Endothelial cell of umbilical vein (primary cell): Measurements from ENCODE around the gene DNAJC7. TPM values are rescaled to one million over a fixed set of nuclear protein-coding genes. Genes with fewer than 3 reads are reported as not detected.

Source experiments
- BruUV-seq: library from RNA; stranded (reverse); fragments of 400-500 nt; replicated peaks from 2 replicates; lab custom pipeline; 2021; lab: Mats Ljungman, UMichigan
- CTCF ChIA-PET: fragments of 300-600, 350-600 bp; sonication (Branson Sonifier 250); formaldehyde crosslinking; loops from one replicate; lab custom pipeline; 2021; ENCODE audit warnings: antibody characterized with exemption, inconsistent platforms; lab: Charles Lee
- POLR2A ChIA-PET: fragments of 300-600, 350-600 bp; sonication (Branson Sonifier 250); formaldehyde crosslinking; loops from one replicate; lab custom pipeline; 2021; ENCODE audit warnings: antibody characterized with exemption, inconsistent platforms; lab: Charles Lee
- DNase-seq: peaks from one replicate; pipeline ENCODE4 v3.0.0-alpha.2; 2011; ENCODE audit warnings: low read depth, low spot score
- FAIRE-seq: peaks from 2 replicates; lab custom pipeline; 2011; peaks lifted over from hg19 to GRCh38; lab: Jason Lieb, UNC
- H2AFZ ChIP-seq: 2 replicates; pipeline ENCODE4 v1.6.0; 2012; ENCODE audit warnings: low read depth, low read length, control low read depth, inconsistent platforms
- H3K27ac ChIP-seq: 2 replicates; pipeline ENCODE4 v1.5.1; 2011; ENCODE audit warnings: low read depth, mild to moderate bottlenecking, control low read depth, low read length, moderate library complexity; ENCODE audit not compliant: insufficient read depth
- H3K27me3 ChIP-seq, 2 experiments: 2 replicates each; pipeline versions ENCODE4 v1.6.0 to v1.6.1; 2011; ENCODE audit warnings: low read length in 2 of 2, mixed read lengths in 1 of 2; ENCODE audit not compliant: control insufficient read depth in 2 of 2, insufficient read depth in 2 of 2
- H3K36me3 ChIP-seq, 2 experiments: 2 replicates in 1 of 2; 3 replicates in 1 of 2; pipeline ENCODE4 v1.5.1; 2011; ENCODE audit warnings: low read length in 2 of 2, mild to moderate bottlenecking in 1 of 2, moderate library complexity in 1 of 2; ENCODE audit not compliant: control insufficient read depth in 2 of 2, insufficient read depth in 2 of 2; ENCODE audit errors: extremely low read depth in 1 of 2
- H3K4me1 ChIP-seq: 3 replicates; pipeline ENCODE4 v1.5.1; 2011; ENCODE audit warnings: mild to moderate bottlenecking, low read length; ENCODE audit not compliant: control insufficient read depth, insufficient read depth; ENCODE audit errors: extremely low read depth
- H3K4me2 ChIP-seq: 2 replicates; pipeline ENCODE4 v1.6.1; 2011; ENCODE audit warnings: low read length, control low read depth, mixed read lengths; ENCODE audit not compliant: insufficient read depth
- H3K4me3 ChIP-seq, 3 experiments: fragments of 200-600 bp in 1 of 3; sonication (generic), shearing (Covaris generic) in 1 of 3; replicated peaks in 1 of 3; 2 replicates each; pipeline ENCODE4 v1.5.1; 2011 to 2016; ENCODE audit warnings: control low read depth in 3 of 3, low read length in 3 of 3, mild to moderate bottlenecking in 2 of 3, inconsistent platforms in 1 of 3, low read depth in 1 of 3, moderate library complexity in 1 of 3; ENCODE audit not compliant: insufficient read depth in 1 of 3
- H3K79me2 ChIP-seq: 2 replicates; pipeline ENCODE4 v1.6.0; 2012; ENCODE audit warnings: low read length, inconsistent platforms; ENCODE audit not compliant: control insufficient read depth, insufficient read depth
- H3K9ac ChIP-seq: replicated peaks from 2 replicates; pipeline ENCODE3; 2011; ENCODE audit warnings: low read length, control low read depth; ENCODE audit not compliant: insufficient read depth; ENCODE audit errors: extremely low read depth
- H3K9me1 ChIP-seq: replicated peaks from 3 replicates; pipeline ENCODE4 v1.6.0; 2011; ENCODE audit warnings: mild to moderate bottlenecking, low read length; ENCODE audit not compliant: control insufficient read depth, insufficient read depth; ENCODE audit errors: extremely low read depth
- H3K9me3 ChIP-seq: replicated peaks from 2 replicates; pipeline ENCODE4 v1.5.1; 2012; ENCODE audit warnings: low read length, inconsistent platforms; ENCODE audit not compliant: control insufficient read depth, insufficient read depth
- H4K20me1 ChIP-seq: replicated peaks from 2 replicates; pipeline ENCODE3; 2011; ENCODE audit warnings: mild to moderate bottlenecking, low read length; ENCODE audit not compliant: control insufficient read depth, insufficient read depth; ENCODE audit errors: extremely low read depth
- CTCF ChIP-seq, 2 donors: IDR thresholded peaks; 1 replicate in 1 of 2; 2 replicates in 1 of 2; pipeline ENCODE4 v1.5.1; 2011; ENCODE audit warnings: low read length in 2 of 2, mild to moderate bottlenecking in 2 of 2, moderate library complexity in 2 of 2, control low read depth in 1 of 2, inconsistent platforms in 1 of 2, low read depth in 1 of 2; ENCODE audit not compliant: insufficient read depth in 1 of 2; ENCODE audit errors: extremely low read depth in 1 of 2
- EZH2 ChIP-seq: IDR thresholded peaks from 2 replicates; pipeline ENCODE4 v1.6.1; 2012; ENCODE audit warnings: borderline replicate concordance, low read depth, mild to moderate bottlenecking, moderate library complexity, low read length, inconsistent platforms; ENCODE audit not compliant: severe bottlenecking
- FOS ChIP-seq: IDR thresholded peaks from 2 replicates; pipeline ENCODE4 v1.6.1; 2011; ENCODE audit warnings: mild to moderate bottlenecking, low read length, moderate library complexity, borderline replicate concordance; ENCODE audit not compliant: insufficient read depth
- GATA2 ChIP-seq: IDR thresholded peaks from 2 replicates; pipeline ENCODE4 v1.7.0; 2011; ENCODE audit warnings: low read depth, mild to moderate bottlenecking, moderate library complexity, mixed read lengths, low read length; ENCODE audit not compliant: insufficient read length, insufficient read depth
- JUN ChIP-seq: IDR thresholded peaks from 2 replicates; pipeline ENCODE4 v1.6.1; 2011; ENCODE audit warnings: borderline replicate concordance, low read depth; ENCODE audit not compliant: insufficient read length, insufficient read depth
- MAX ChIP-seq: IDR thresholded peaks from 2 replicates; pipeline ENCODE4 v1.6.1; 2011; ENCODE audit not compliant: insufficient read depth, insufficient read length
- MYC ChIP-seq: IDR thresholded peaks from one replicate; pipeline ENCODE4 v1.6.1; 2011; ENCODE audit warnings: mild to moderate bottlenecking, low read depth, low read length
- POLR2A ChIP-seq: IDR thresholded peaks from 2 replicates; pipeline ENCODE4 v1.6.1; 2012; ENCODE audit warnings: low read depth, mild to moderate bottlenecking, control low read depth, low read length
- POLR2AphosphoS5 ChIP-seq: IDR thresholded peaks from 2 replicates; pipeline ENCODE4 v1.6.1; 2012; ENCODE audit warnings: low read depth, mild to moderate bottlenecking, control low read depth, low read length, moderate library complexity; ENCODE audit not compliant: insufficient read depth
- dilution Hi-C: fragments of 300-500 bp; cut with MboI; formaldehyde crosslinking; loops from one replicate; pipeline ENCODE4 v1.15.0; 2019; ENCODE audit warnings: low sequenced_read_pairs; ENCODE audit not compliant: extremely low pct_ligation_motif_present
- intact Hi-C: fragments of 100-400 bp; cut with micrococcal nuclease; formaldehyde crosslinking; loops from one replicate; pipeline ENCODE4 v1.10.0; 2022
- polyA plus RNA-seq, 4 experiments: library from polyadenylated mRNA; depleted of rRNA in 3 of 4; stranded (reverse) in 3 of 4; unstranded in 1 of 4; fragments of >200 nt; gene quantifications; 2 replicates each; pipeline versions ENCODE4 v1.2.1 to v1.2.3, GENCODE V29; 2011 to 2012; ENCODE audit warnings: missing spikeins in 1 of 4
- total RNA-seq: library from RNA; stranded (reverse); gene quantifications from 2 replicates; pipeline ENCODE4 v1.2.3, GENCODE V29; 2021

The DNAJC7 gene
- total and polyA plus RNA-seq, 2 donors (not counting 3 experiments of a cell fraction or from before 2014, with no cell fraction given), result 19.8 to 111 TPM

DNA sequence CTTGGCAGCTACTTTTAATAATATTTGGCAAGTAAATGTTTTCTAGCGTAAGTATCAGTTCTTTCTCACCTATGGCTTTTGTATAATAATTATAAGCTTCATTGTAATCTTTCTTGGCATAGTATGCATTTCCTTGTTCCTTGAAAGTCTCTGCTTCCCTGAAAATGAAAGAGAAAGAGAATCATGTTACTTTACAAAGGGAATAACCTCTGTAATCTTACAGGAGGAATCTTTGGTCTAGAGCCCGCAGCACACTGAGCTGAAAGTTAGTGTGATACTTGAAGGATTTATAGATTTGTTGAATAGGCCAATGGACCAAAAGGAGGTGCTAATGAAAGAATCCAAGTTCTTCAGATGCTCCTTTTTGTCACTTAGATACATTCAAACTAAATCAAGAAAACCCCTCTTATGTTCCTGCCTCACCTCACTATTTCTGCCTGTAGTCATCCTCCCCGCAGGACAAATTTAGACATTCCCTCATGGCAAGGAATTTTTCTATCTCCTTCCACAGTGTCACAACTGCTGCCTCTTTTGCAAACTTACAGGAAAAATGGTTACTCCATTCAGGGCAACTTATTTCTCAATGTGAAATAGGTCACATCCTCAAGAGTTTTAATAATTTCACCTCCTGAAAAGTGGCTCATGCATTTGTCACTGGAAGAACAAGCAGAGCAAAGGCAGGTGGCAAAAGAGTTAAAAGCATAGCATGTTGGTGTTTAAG is 16.7 kb downstream of the DNAJC7 start:
- dilution Hi-C loops, result no loop called here
- Histone ChIP-seq H3K79me2 (peaks cover 51% of the 10 kb centered on the region), H3K4me2 (no peak overlapping the region), H3K27ac (no peak overlapping the region), H4K20me1 (peaks cover 11% of the 10 kb centered on the region), H3K9ac (no peak overlapping the region), H2AFZ (no peak overlapping the region), H3K9me3 (no peaks in the 10 kb centered on the region), H3K27me3 (no peaks in the 10 kb centered on the region), H3K4me3 (no peak overlapping the region), H3K4me1 (peaks cover 16% of the 10 kb centered on the region), H3K9me1 (no peaks in the 10 kb centered on the region), H3K36me3 (peaks cover 21 to 39% of the 10 kb centered on the region in 2 experiments)
- POLR2A ChIA-PET, result interaction anchor here (0.6 kb wide), 1 partner anchor 17 kb away, joined by 3 read pairs; no protein-coding TSS in a partner anchor
- intact Hi-C loops, result no loop called here
- DNase-seq (no peak), FAIRE-seq (no peak)
- TF ChIP-seq MAX (no peak), POLR2AphosphoS5 (no peak), POLR2A (no peak), MYC (no peak), EZH2 (no peak), GATA2 (no peak), CTCF (IDR thresholded peaks at IDR 0.05; ENCODE audit: extremely low read depth in 1 of 2, insufficient read depth in 1 of 2, low read depth in 1 of 2, low read length in 2 of 2) (no peak), FOS (no peak), JUN (no peak)
- BruUV-seq, result no TSS peak
- CTCF ChIA-PET, result no interaction called here
